CD4-positive, alpha-beta T cell treated with Interleukin-4 for 1 hour (primary cell): ENCODE results near the gene SMTNL1.
A peak's percentile ranks its signal among the peaks of the same experiment; 100 is the strongest.

ENCODE experiments used
- DNase-seq, 2 donors: peaks; one replicate each; pipeline ENCODE4 v3.0.0-alpha.2; 2020 to 2022

Gene SMTNL1

DNA sequence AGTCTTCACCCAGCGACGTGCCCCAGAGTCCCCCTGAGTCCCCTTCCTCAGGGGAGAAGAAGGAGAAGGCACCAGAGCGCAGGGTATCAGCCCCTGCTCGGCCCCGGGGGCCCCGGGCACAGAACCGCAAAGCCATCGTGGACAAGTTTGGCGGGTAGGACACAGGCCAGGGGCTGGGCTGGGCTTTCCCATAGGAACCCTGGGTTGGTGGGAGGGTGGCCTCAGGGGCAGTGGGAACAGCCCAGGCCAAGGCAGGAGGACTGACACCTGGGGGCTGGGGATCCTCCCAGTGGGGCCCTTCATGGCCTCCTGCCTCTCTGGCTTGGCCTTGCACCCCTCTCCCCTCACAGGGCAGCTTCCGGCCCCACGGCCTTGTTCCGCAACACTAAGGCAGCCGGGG is 8.5 kb downstream of the SMTNL1 start:
- no peak for DNase-seq

DNA sequence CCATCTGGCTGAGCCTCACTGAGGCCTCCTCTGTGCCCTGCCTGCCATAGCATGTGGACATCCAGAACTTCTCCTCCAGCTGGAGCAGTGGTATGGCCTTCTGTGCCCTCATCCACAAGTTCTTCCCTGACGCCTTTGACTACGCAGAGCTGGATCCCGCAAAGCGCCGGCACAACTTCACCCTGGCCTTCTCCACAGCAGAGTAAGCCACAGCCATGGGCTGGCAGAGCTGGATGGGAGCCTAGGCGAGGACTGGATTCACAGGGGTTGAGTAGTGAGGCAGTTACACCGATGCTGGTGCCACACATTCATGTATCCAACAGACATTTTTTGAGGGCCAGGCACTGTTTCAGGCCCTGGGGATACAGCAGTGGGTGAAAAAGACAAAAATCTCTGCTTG is 9.1 kb downstream of the SMTNL1 start:
- no peak for DNase-seq

DNA sequence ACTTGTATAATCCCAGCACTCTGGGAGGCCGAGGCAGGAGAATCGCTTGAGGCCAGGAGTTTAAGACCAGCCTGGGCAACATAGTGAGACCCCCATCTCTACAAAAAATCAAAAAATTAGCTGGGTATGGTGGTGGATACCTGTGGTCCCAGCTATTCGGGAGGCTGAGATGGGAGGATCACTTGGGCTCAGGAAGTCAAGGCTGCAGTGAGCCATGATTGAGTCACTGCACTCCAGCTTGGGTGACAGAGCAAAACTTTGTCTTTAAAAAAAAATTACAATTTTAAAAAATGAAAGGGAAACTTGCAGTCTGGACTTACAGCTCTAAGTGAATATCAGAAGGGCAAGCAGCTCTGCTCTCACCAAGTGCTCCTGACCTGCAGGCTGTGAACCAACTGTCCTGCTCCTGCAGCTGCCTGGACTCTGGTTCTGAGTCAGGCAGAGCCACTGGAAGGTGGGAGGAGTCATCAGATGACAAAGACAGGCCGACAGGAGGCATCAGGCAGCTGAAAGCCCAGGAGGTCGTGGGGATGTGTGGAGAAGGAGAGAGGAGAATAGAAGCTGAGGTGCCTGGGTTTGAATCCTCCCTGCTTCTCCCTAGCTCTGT is 9.6 kb downstream of the SMTNL1 start:
- DNase-seq = no peak

DNA sequence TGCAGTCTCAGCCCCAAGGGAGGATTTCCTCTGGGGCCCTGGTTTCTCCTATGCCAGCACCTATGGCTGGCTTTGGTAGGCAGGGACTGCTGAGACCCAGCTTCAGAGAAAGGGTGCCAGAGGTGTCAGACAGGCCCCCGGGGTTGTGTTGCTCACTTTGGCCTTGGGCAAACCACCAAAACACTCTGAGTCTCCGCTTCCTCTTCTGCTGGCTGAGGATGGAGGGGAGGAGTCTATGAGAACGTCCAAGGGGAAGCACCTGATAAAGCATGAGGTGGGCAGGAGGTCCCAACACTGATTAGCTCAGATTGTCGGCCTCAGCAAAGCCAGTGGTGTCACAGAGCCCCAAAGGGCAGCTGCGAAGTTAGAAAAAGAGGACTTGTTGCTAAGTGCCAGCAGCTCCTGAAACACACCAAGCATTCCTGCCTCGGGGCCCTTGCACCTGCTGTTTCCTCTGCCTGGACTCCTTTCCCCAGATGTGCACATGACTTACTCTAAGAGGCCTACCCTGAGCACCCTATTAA is 10.5 kb downstream of the SMTNL1 start:
- peak in 1 of 2 donors; percentile 41 for DNase-seq

DNA sequence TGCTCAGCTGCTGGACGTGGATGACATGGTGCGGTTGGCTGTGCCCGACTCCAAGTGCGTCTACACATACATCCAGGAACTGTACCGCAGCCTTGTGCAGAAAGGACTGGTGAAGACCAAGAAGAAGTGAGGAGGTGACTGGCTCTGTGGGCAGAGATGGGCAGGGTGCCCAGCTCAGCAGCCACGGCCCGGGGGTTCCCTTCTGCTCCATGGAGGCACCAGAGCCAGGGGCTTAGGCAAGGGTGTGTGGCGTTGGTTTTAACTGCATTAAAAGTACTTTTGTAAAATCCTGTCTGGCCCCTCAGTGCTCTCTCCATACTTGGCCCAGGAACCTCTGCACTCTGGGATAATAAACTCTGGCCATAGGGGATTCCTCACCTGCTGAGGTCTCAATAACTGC is 12.6 kb downstream of the SMTNL1 start:
- DNase-seq = no peak

GRCh38 chr11:57551941-57552340 is 14.5 kb downstream of the SMTNL1 start:
- no peak for DNase-seq

GRCh38 chr11:57552479-57552878 is 15.1 kb downstream of the SMTNL1 start:
- no peak for DNase-seq

GRCh38 chr11:57555393-57555792 is 18.0 kb downstream of the SMTNL1 start:
- DNase-seq = no peak

- DNase-seq = no peak
These were observed 18.6 kb downstream of the SMTNL1 start for GRCh38 chr11:57556041-57556440.

DNA sequence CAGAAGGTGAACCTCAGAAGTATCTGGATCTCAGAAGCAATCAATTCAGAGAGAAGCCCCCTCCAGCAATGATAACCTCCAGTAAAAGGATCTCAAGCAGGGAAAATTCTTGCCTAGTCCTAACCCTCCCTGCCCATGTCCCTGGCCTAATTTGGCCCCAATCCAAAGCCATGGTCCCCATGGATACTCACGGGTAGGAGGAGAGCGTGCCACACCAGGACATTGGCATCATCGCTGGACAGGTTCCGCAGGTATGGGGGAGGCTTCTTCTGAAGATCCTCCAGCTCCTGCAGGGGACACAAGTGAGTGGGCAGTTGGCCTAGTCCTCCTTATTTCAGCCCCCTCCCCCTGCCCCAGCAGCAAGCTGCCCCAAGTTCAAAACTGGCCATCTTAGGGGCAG is 22.8 kb downstream of the SMTNL1 start:
- DNase-seq = no peak

DNA sequence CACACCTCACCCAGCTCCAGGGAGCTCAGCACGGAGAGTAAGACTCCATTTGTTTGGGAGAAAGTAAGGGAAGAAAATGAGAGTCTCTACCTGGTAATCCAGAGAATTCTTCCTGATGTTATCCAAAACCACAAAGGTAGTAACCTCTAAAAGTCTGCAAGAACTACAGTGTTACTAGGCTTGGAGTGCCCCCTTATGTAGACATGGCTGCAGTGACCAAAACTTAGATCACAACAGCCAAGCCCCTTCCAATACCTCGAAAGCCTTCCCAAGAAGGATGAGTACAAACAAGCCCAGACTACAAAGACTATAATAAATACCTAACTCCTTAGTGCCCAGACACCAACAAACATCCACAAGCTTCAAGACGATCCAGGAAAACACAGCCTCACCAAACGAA is 25.2 kb downstream of the SMTNL1 start:
- no peak for DNase-seq

GRCh38 chr11:57566005-57566904 is 28.9 kb downstream of the SMTNL1 start:
- DNase-seq = peak; percentile 28 to 63

- peak in 1 of 2 donors; percentile 45 for DNase-seq
These were observed 29.6 kb downstream of the SMTNL1 start for GRCh38 chr11:57566905-57567514.

- peak; percentile 43 to 59 for DNase-seq
These were observed 30.3 kb downstream of the SMTNL1 start, which contains the start of gene UBE2L6 for GRCh38 chr11:57567515-57568329. UBE2L6 (minus strand) TSS chr11:57567672; CDS start chr11:57567611, 61 bp downstream.

- DNase-seq = peak; percentile 87 to 89
These were observed 31.0 kb downstream of the SMTNL1 start for GRCh38 chr11:57568330-57568766.

- DNase-seq = no peak
These were observed 34.2 kb downstream of the SMTNL1 start for GRCh38 chr11:57571606-57572005.

GRCh38 chr11:57574061-57574460 is 36.7 kb downstream of the SMTNL1 start:
- no peak for DNase-seq

DNA sequence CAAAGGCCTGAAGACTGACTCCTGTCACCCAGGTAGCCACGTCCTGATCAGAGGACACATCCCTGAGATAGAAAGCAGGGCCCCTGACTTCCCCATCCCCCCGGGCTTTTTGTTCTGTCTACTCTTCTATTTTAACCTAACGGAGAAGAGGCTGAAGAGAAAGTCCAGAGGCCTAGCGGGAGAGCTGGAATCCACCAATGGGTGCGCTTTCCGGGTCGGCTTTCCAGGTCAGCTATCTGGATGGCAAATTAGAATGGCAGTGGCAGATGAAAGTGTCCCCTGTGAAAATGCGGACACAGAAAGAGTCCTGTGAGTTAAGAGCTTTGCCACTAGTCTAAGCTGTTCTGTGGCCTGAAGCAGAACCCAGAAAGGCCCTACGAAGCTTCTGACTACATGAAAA is 46.9 kb downstream of the SMTNL1 start:
- no peak for DNase-seq

- DNase-seq = no peak
These were observed 47.9 kb downstream of the SMTNL1 start for GRCh38 chr11:57585301-57585700.

GRCh38 chr11:57586711-57587245 is 49.4 kb downstream of the SMTNL1 start:
- no peak for DNase-seq

GRCh38 chr11:57588046-57588710 is 50.8 kb downstream of the SMTNL1 start:
- DNase-seq = no peak
